Activated CD4-positive, alpha-beta memory T cell treated with anti-CD3 and anti-CD28 coated beads for 36 hours (primary cell): Measurements from ENCODE around the gene PDE3B. TPM values are rescaled to one million over a fixed set of nuclear protein-coding genes. Genes with fewer than 3 reads are reported as not detected.
A peak's percentile ranks its signal among the peaks of the same experiment; 100 is the strongest.

ENCODE experiments used
- CTCF ChIA-PET: fragments of 350-600 bp; sonication (Branson Sonifier 250); formaldehyde crosslinking; loops from one replicate; lab custom pipeline; 2021; ENCODE audit warnings: antibody characterized with exemption, inconsistent platforms; lab: Charles Lee
- POLR2A ChIA-PET: fragments of 350-600 bp; sonication (Branson Sonifier 250); formaldehyde crosslinking; loops from one replicate; lab custom pipeline; 2021; ENCODE audit warnings: antibody characterized with exemption; lab: Charles Lee
- DNase-seq: peaks from one replicate; pipeline ENCODE4 v3.0.0-alpha.2; 2020
- H3K27ac Mint-ChIP-seq: one replicate; pipeline ENCODE4 v1.8.0; 2021; ENCODE audit warnings: mixed read lengths
- H3K27me3 Mint-ChIP-seq: one replicate; pipeline ENCODE4 v1.8.0; 2021; ENCODE audit warnings: mixed read lengths
- H3K36me3 Mint-ChIP-seq: one replicate; pipeline ENCODE4 v1.8.0; 2021; ENCODE audit warnings: mixed read lengths
- H3K4me1 Mint-ChIP-seq: one replicate; pipeline ENCODE4 v1.8.0; 2021; ENCODE audit warnings: low read depth, mixed read lengths
- H3K4me3 Mint-ChIP-seq: one replicate; pipeline ENCODE4 v1.8.0; 2021; ENCODE audit warnings: mild to moderate bottlenecking, mixed read lengths
- H3K9me3 Mint-ChIP-seq: one replicate; pipeline ENCODE4 v1.8.0; 2021; ENCODE audit warnings: mixed read lengths
- intact Hi-C: fragments of 100-400 bp; cut with micrococcal nuclease; formaldehyde crosslinking; loops from one replicate; pipeline ENCODE4 v1.15.1; 2023
- total RNA-seq, 2 experiments: library from RNA; stranded (reverse); gene quantifications; one replicate each; pipeline ENCODE4 v1.2.3, GENCODE V29; 2021

The PDE3B gene
- total RNA-seq, 2 experiments from 2014 or later, result 21.6 to 21.8 TPM

DNA sequence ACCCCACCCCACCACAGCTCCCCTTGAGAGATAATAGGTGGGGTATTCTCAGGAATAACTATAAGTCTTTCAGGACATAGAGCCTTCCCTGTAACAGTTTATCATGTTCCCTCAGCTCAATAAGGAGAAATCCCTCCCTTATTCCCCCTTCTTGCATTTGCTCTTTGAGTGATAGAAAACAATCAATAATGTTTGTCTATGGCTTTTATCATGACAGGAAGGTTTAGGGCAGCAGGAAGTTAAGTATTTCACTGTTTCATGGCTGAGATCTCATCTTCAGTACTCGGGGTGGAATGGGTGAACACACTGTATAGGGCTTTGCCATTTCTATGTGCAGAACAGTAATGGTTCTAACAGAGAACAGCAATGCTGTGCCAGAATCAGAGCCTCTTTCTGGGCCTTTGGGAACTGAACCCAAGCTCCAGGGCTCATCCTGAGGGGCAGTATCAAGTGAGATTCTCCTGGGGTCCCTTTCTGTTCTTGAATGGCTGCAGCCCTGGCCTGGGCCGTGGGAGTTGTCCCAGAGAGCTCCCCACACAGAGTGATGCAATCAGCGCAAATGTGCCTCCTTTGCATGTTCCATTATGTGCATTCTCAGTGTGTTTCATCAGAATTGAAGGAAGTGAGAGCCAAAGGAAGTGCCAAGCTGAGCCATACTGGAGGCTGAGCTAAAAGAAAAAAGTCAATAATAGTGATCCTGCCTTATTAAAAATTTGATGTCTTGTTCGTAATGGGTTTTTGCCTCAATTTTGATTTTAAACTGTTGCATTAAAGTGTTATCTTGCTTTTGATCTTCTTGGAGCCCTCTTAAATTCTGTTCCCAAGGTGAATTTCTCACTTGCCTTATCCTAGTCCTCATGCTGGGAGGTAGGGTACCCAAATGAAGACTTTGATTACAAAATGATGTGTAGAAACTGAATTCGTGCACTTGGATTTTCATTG is 251.3 kb downstream of the PDE3B start:
- Mint-ChIP-seq H3K27ac (peak overlapping the region; percentile 16), H3K4me3 (no peak overlapping the region), H3K9me3 (no peaks in the 10 kb centered on the region), H3K4me1 (peaks cover 29% of the 10 kb centered on the region), H3K27me3 (no peaks in the 10 kb centered on the region), H3K36me3 (peaks cover 10% of the 10 kb centered on the region)
- CTCF ChIA-PET, result interaction anchor here (1.5 to 7.9 kb wide), 2 partner anchors 12 to 126 kb away, joined by 3 to 140 read pairs; no protein-coding TSS in a partner anchor
- peak; percentile 64 for DNase-seq
- POLR2A ChIA-PET, result interaction anchor here (1.0 to 1.3 kb wide), 2 partner anchors 9 to 251 kb away, joined by 3 to 4 read pairs; no protein-coding TSS in a partner anchor
- intact Hi-C loops, result loop anchor here (5.0 to 10.0 kb wide), 2 partner anchors 183 to 540 kb away; partner anchors contain the start of gene RRAS2

DNA sequence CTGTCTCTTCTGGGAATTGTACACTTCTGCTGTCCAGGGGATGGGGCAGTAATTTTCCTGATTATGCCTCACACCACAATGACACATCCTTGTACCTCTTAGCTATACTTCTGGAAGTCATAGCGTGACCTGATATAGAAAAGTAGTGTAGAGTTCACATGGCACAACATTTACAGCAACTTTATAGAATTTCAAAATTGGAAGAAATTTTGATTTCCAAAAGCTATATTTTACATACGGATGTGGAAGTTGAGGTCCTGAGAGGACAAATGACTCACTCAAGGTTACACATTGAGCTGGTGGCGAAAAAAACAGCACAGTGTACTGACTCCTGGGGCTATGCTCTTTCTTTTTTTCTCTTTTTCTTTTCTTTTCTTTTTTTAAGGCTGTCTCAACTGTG is 254.8 kb downstream of the PDE3B start:
- no peaks in the 10 kb centered on the region for H3K27me3 Mint-ChIP-seq
- no peaks in the 10 kb centered on the region for H3K36me3 Mint-ChIP-seq
- POLR2A ChIA-PET, result no interaction called here
- CTCF ChIA-PET, result interaction anchor here (1.5 kb wide), 1 partner anchor 9 kb away, joined by 12 read pairs; no protein-coding TSS in a partner anchor
- no peak overlapping the region for H3K27ac Mint-ChIP-seq
- intact Hi-C loops, result loop anchor here (10.0 kb wide), 1 partner anchor 544 kb away; the partner anchor contains the start of gene RRAS2
- H3K9me3 Mint-ChIP-seq, result no peaks in the 10 kb centered on the region
- H3K4me3 Mint-ChIP-seq, result no peak overlapping the region
- no peak for DNase-seq
- peaks cover 12% of the 10 kb centered on the region for H3K4me1 Mint-ChIP-seq

DNA sequence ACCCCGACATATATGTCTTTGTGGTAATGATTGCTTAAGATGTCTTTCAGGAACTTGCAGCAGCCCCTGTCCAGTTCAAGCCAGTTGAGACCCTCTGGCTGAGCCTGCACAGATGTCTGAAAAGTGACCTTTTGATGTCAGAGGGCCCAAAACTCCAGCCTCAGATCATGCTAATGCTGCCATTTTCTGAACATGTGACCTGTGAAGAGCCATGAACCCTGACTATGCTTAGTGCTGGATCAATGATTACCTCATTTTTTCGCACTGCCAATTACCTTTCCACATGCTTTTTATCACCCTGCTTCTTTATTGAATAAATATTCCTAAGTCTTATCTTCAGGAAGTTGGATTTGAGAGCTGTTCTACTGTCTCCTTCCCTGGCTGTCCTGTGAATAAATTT is 255.3 kb downstream of the PDE3B start:
- intact Hi-C loops, result loop anchor here (10.0 kb wide), 1 partner anchor 544 kb away; the partner anchor contains the start of gene RRAS2
- Mint-ChIP-seq H3K36me3 (no peaks in the 10 kb centered on the region), H3K4me1 (peaks cover 12% of the 10 kb centered on the region), H3K27ac (no peak overlapping the region), H3K9me3 (no peaks in the 10 kb centered on the region), H3K4me3 (no peak overlapping the region), H3K27me3 (no peaks in the 10 kb centered on the region)
- ChIA-PET POLR2A (no interaction called here), CTCF (interaction anchor here (1.5 kb wide), 1 partner anchor 9 kb away, joined by 12 read pairs; no protein-coding TSS in a partner anchor)
- no peak for DNase-seq

DNA sequence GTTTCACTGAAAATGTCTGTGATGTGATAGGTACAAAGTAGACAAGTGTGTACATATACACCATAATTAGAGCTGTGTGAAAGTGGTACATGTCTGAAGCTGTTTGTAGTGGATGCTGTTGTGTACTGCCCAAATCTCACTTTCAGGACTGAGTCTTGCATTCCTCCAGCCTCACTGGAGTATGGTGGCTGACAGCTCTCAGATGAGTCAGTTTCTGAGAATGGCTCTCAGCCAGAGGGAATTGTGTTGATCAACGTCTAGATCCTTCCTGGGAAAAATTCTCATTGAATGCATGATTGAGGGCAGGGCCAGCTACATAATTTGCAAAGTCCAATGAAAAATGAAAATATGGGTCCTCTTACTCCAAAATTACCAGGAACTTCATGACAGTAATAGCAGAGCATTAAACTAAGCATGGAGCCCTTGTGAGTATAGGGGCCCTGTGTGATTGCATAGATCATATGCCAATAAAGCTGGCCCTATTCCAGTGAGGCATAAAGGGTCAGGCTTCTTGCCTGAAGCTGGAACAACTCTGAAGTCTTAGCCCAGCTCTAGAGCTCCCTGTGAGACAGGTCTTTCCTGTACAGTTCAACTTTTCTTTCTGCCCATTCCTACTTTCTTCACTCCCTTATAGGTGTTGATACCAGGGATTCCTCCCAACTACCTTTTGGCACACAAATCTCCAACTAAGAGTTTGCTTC is 259.2 kb downstream of the PDE3B start:
- Mint-ChIP-seq H3K27me3 (no peaks in the 10 kb centered on the region), H3K27ac (no peak overlapping the region), H3K36me3 (no peaks in the 10 kb centered on the region), H3K9me3 (no peaks in the 10 kb centered on the region), H3K4me1 (peaks cover 26% of the 10 kb centered on the region), H3K4me3 (no peak overlapping the region)
- DNase-seq, result no peak
- intact Hi-C loops, result no loop called here
- CTCF ChIA-PET, result interaction anchor here (0.6 to 1.5 kb wide), 5 partner anchors 11 to 371 kb away, joined by 3 to 10 read pairs (median 4); partner anchors contain the start of gene CYP2R1
- POLR2A ChIA-PET, result interaction anchor here (0.7 kb wide), 1 partner anchor 11 kb away, joined by 3 read pairs; the partner anchor contains the start of gene CYP2R1

DNA sequence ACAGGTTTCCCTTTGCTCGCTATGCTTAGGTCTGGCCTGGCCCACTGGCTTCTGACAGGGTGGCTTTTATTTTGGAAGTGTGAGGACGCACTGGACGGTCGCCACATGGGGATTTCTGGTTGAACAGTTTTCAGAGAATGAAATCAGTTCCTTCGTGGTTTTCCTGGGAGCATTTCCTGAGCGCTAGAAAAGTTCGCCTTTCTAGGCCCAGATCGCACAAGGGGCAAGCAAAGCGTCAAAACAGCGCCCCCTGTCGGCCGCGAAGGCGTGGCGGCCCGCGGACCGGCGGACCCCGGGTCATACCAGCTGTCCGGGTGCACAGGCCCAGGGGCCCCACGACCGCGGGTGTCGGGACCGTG is 261.1 kb downstream of the PDE3B start:
- Mint-ChIP-seq H3K9me3 (no peaks in the 10 kb centered on the region), H3K27ac (peak overlapping the region; percentile 71), H3K36me3 (no peaks in the 10 kb centered on the region), H3K4me1 (peaks cover 36% of the 10 kb centered on the region), H3K27me3 (no peaks in the 10 kb centered on the region), H3K4me3 (peak overlapping the region; percentile 90)
- ChIA-PET CTCF (interaction anchor here (1.0 to 6.8 kb wide), 16 partner anchors 12 to 385 kb away, joined by 3 to 264 read pairs (median 4); partner anchors contain the start of genes CALCB, CYP2R1 and PSMA1), POLR2A (interaction anchor here (1.0 kb wide), 1 partner anchor 10 kb away, joined by 4 read pairs; no protein-coding TSS in a partner anchor)
- intact Hi-C loops, result loop anchor here (1.0 to 5.0 kb wide), 5 partner anchors 12 to 1132 kb away; partner anchors contain the start of gene CYP2R1
- DNase-seq, result peak; percentile 89

DNA sequence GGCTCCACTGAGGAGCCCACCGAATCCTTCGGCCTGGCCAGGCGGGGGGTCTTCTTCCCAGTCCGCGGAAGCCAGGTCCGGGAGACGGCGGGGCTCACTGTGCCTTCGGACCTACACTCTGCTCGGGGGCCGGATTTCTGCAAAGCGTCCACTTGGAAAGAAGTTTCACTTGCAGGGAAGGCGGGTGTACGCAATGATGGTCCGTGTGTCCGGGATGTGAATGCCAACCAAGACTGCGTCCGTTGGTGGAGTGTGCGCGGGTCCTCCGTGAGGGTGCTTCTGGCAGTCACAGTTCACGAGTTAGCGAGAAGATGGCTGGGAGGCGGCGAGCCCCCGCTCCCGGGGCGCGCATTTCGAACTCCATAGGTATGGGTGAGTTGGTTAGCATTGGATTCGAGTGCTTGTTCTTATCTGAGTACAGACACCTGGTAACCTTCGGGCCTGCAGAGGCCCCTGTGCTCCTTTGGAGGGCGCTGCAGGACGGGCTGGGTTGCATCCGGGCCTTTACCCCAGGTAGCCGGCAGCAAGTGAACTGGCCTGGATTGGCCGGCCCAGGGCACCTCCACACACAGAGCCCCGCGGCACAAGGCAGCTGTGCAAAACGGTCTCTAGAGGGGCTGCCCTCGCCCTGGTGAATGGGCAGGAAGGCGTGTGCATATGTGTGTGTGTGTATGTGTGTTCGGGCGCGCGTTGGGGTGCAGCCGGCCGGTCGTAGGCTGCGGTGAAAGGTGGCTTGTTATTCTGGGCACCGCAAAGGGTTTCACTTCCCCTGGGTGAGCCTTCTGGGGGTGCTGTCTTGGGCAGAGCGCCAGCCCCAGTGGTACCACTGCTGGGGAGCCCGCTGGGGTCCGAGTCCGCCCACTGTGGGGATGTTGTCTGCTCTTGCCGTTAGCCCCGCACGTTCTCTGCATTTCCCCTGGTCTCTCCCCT is 261.8 kb downstream of the PDE3B start:
- peaks cover 36% of the 10 kb centered on the region for H3K4me1 Mint-ChIP-seq
- POLR2A ChIA-PET, result no interaction called here
- no peaks in the 10 kb centered on the region for H3K36me3 Mint-ChIP-seq
- H3K4me3 Mint-ChIP-seq, result peak overlapping the region; percentile 90
- intact Hi-C loops, result loop anchor here (1.0 to 5.0 kb wide), 4 partner anchors 13 to 1133 kb away; partner anchors contain the start of gene CYP2R1
- DNase-seq, result peak; percentile 88
- CTCF ChIA-PET, result interaction anchor here (0.5 to 6.8 kb wide), 27 partner anchors 12 to 433 kb away, joined by 3 to 264 read pairs (median 4); partner anchors contain the start of genes CALCB, CYP2R1 and PSMA1
- no peaks in the 10 kb centered on the region for H3K9me3 Mint-ChIP-seq
- no peaks in the 10 kb centered on the region for H3K27me3 Mint-ChIP-seq
- peak overlapping the region; percentile 80 for H3K27ac Mint-ChIP-seq

DNA sequence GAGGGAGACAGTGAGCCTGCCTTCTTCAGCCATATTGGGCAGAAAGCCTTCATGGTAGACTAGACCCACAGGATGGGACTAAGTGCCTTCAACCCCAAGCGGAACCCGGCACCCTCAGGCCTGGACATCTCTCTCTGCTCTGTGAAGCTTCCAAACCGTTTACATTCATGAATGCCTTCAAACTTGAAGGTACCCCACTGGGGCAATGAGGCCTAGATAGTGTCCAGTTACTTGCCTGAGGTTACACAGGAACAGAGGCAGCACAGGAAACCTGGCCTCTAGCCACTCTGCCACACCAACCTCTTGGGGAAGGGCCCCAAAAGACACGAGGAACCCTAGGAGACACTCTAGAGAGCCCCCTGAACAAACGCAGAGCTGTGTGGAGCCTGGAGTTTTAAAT is 263.0 kb downstream of the PDE3B start:
- Mint-ChIP-seq H3K36me3 (no peaks in the 10 kb centered on the region), H3K4me1 (peaks cover 36% of the 10 kb centered on the region), H3K9me3 (no peaks in the 10 kb centered on the region), H3K27ac (no peak overlapping the region), H3K4me3 (peak overlapping the region; percentile 41), H3K27me3 (no peaks in the 10 kb centered on the region)
- ChIA-PET CTCF (interaction anchor here (0.6 to 6.8 kb wide), 57 partner anchors 8 to 832 kb away, joined by 3 to 264 read pairs (median 6); partner anchors contain the start of genes CALCA, CALCB, CYP2R1 and PSMA1), POLR2A (interaction anchor here (1.0 to 1.8 kb wide), 3 partner anchors 15 to 386 kb away, joined by 3 to 7 read pairs (median 3); partner anchors contain the start of gene CYP2R1)
- no peak for DNase-seq
- intact Hi-C loops, result loop anchor here (5.0 kb wide), 2 partner anchors 604 to 1134 kb away; no protein-coding TSS in a partner anchor

DNA sequence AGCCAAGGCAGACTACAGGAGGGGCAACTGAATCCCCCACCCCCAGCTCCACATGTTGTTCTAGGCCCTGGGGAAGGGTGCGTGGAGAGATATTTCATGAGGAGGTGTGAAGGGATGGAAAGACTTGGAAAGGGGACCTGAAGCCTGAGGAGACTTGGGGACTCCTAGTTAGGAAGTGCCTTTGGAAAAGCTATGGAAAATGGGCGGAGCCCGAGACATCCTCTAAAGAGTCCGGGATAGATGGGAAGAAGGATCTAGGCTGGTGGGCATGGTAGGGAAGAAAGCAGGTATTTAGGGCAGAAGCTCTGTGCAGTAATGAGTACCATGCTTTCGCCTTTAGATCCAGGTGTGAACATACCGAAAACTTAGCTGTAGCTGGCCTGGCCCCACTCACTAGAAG is 263.4 kb downstream of the PDE3B start:
- no peaks in the 10 kb centered on the region for H3K9me3 Mint-ChIP-seq
- H3K4me1 Mint-ChIP-seq, result peaks cover 36% of the 10 kb centered on the region
- ChIA-PET POLR2A (interaction anchor here (1.0 to 1.8 kb wide), 3 partner anchors 15 to 386 kb away, joined by 3 to 7 read pairs (median 3); partner anchors contain the start of gene CYP2R1), CTCF (interaction anchor here (0.6 to 6.8 kb wide), 62 partner anchors 9 to 832 kb away, joined by 3 to 264 read pairs (median 6); partner anchors contain the start of genes CALCA, CALCB, CYP2R1 and PSMA1)
- no peak for DNase-seq
- intact Hi-C loops, result loop anchor here (1.0 to 5.0 kb wide), 5 partner anchors 117 to 1135 kb away; partner anchors contain the start of gene PSMA1
- no peaks in the 10 kb centered on the region for H3K27me3 Mint-ChIP-seq
- no peak overlapping the region for H3K4me3 Mint-ChIP-seq
- H3K27ac Mint-ChIP-seq, result no peak overlapping the region
- H3K36me3 Mint-ChIP-seq, result no peaks in the 10 kb centered on the region

DNA sequence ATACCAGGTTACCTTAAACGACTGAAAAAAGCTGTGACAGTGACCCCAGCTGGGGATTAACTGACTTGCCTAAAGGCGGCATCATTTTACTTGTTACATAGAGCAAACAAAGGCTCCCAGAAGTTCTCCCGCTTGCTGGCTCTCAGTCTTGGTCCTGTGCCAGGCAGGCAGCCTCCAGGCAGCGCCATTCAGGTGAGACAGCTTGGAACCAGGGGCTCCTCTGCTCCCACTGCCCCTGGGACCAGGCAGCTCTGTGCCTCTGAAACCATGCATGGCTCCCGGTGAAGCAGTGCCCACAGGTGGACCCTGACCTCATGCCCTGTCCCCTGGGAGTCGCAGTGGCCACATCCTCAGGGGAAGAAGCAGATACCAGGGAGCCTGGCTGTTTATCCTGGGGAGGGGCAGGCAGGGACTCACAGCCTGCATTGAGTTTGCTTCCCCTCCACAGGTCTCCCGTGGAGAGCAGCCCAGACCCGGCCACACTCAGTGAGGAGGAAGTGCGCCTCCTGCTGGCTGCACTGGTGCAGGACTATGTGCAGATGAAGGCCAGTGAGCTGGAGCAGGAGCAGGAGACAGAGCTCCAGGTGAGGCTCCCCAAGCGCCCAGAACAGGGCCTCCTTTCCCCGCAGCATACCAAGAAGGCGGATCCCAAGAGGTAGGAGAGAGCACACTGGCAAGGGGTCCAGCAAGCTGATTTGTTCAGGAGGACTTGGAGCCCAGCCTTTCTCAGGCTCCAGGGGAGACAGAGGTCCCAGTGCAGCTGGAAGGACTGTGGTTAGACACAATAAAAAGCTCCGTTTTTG is 264.0 kb downstream of the PDE3B start:
- DNase-seq, result peak; percentile 91
- Mint-ChIP-seq H3K4me3 (no peak overlapping the region), H3K36me3 (no peaks in the 10 kb centered on the region), H3K9me3 (no peaks in the 10 kb centered on the region), H3K4me1 (peaks cover 36% of the 10 kb centered on the region), H3K27me3 (no peaks in the 10 kb centered on the region), H3K27ac (no peak overlapping the region)
- ChIA-PET POLR2A (interaction anchor here (0.9 to 1.8 kb wide), 5 partner anchors 16 to 387 kb away, joined by 3 to 7 read pairs (median 3); partner anchors contain the start of gene CYP2R1), CTCF (interaction anchor here (0.6 to 6.8 kb wide), 123 partner anchors 9 to 833 kb away, joined by 3 to 264 read pairs (median 4); partner anchors contain the start of genes CALCA, CALCB, CYP2R1 and PSMA1)
- intact Hi-C loops, result loop anchor here (1.0 to 5.0 kb wide), 9 partner anchors 67 to 1135 kb away; partner anchors contain the start of gene PSMA1
